K562 (cell line): ENCODE results near the gene CFAP141. TPM values are rescaled to one million over a fixed set of nuclear protein-coding genes. Genes with fewer than 3 reads are reported as not detected.

ENCODE experiments used
- ATAC-seq: fragments of 200-7000 bp; cut with Tn5 transposase; 3 replicates; pipeline ENCODE4 v1.9.1; 2020; ENCODE audit warnings: moderate library complexity
- BruUV-seq: library from RNA; stranded (reverse); fragments of 400-500 nt; replicated peaks from 2 replicates; lab custom pipeline; 2021; lab: Mats Ljungman, UMichigan
- CTCF ChIA-PET: fragments of 300-600 bp; formaldehyde crosslinking; extraction: SDS; loops from one replicate; lab custom pipeline; 2021; ENCODE audit warnings: low intra/inter-chr PET ratio; lab: Yijun Ruan, JAX
- POLR2A ChIA-PET: fragments of 300-600, 350-650 bp; sonication (Branson Sonifier 250); formaldehyde crosslinking; extraction: SDS; loops from one replicate; lab custom pipeline; 2021; ENCODE audit warnings: antibody characterized with exemption, inconsistent platforms; lab: Yijun Ruan, JAX
- DNase-seq, 4 experiments: peaks; one replicate each; pipeline versions ENCODE4 v3.0.0 to v3.0.0-alpha.2; 2011 to 2018; ENCODE audit warnings: low spot score in 3 of 4, mixed read lengths in 3 of 4; ENCODE audit errors: extremely low read depth in 1 of 4
- FAIRE-seq: peaks from 2 replicates; lab custom pipeline; 2011; peaks lifted over from hg19 to GRCh38; lab: Jason Lieb, UNC
- H2AFZ ChIP-seq: 2 replicates; pipeline ENCODE4 v1.6.0; 2011; ENCODE audit warnings: low read depth, low read length, control low read depth, inconsistent platforms
- H3K27ac ChIP-seq: fragments of 200-600 bp; 3 replicates; pipeline ENCODE4 v1.8.0; 2011; ENCODE audit warnings: low read depth, mild to moderate bottlenecking, control low read depth, inconsistent platforms, low read length, moderate library complexity, mixed read lengths; ENCODE audit errors: extremely low read depth
- H3K27me3 ChIP-seq, 2 experiments: fragments of 300-600 bp in 1 of 2; 2 replicates in 1 of 2; 3 replicates in 1 of 2; pipeline versions ENCODE4 v1.6.0 to v1.8.0; 2011; ENCODE audit warnings: inconsistent platforms in 2 of 2, low read length in 2 of 2, mild to moderate bottlenecking in 1 of 2, mixed read lengths in 1 of 2, moderate library complexity in 1 of 2; ENCODE audit not compliant: control insufficient read depth in 2 of 2, insufficient read depth in 2 of 2
- H3K36me3 ChIP-seq: fragments of 300-600 bp; 3 replicates; pipeline ENCODE4 v1.8.0; 2011; ENCODE audit warnings: mild to moderate bottlenecking, low read length, inconsistent platforms; ENCODE audit not compliant: control insufficient read depth, insufficient read depth
- H3K4me1 ChIP-seq, 2 experiments: fragments of 200-600 bp in 1 of 2; replicated peaks in 1 of 2; 2 replicates in 1 of 2; 3 replicates in 1 of 2; pipeline versions ENCODE4 v1.5.1 to v1.8.0; 2011; ENCODE audit warnings: inconsistent platforms in 2 of 2, low read length in 2 of 2, mild to moderate bottlenecking in 1 of 2, mixed read lengths in 1 of 2, moderate library complexity in 1 of 2; ENCODE audit not compliant: control insufficient read depth in 2 of 2, insufficient read depth in 2 of 2
- H3K4me2 ChIP-seq: 2 replicates; pipeline ENCODE4 v1.6.1; 2011; ENCODE audit warnings: low read length, control low read depth, inconsistent platforms, mixed read lengths; ENCODE audit not compliant: insufficient read depth
- H3K4me3 ChIP-seq: fragments of 200-600 bp; sonication (generic), shearing (Covaris generic); 2 replicates; pipeline ENCODE4 v1.5.1; 2016; ENCODE audit warnings: control low read depth, inconsistent platforms
- H3K79me2 ChIP-seq: fragments of 200-600 bp; 3 replicates; pipeline ENCODE4 v1.8.0; 2011; ENCODE audit warnings: low read length, inconsistent platforms; ENCODE audit not compliant: control insufficient read depth, insufficient read depth
- H3K9ac ChIP-seq, 2 experiments: 2 replicates each; pipeline versions ENCODE4 v1.6.0 to v1.6.1; 2011; ENCODE audit warnings: low read depth in 2 of 2, low read length in 2 of 2, control low read depth in 1 of 2, inconsistent platforms in 1 of 2, mild to moderate bottlenecking in 1 of 2, mixed read lengths in 1 of 2; ENCODE audit not compliant: insufficient read depth in 1 of 2
- H3K9me1 ChIP-seq: one replicate; pipeline ENCODE4 v1.6.0; 2011; ENCODE audit warnings: inconsistent platforms, mild to moderate bottlenecking, low read length, moderate library complexity; ENCODE audit not compliant: control insufficient read depth, insufficient read depth
- H3K9me3 ChIP-seq: replicated peaks from 2 replicates; pipeline ENCODE4 v1.5.1; 2011; ENCODE audit warnings: low read depth, low read length, inconsistent platforms; ENCODE audit not compliant: control insufficient read depth, insufficient read depth
- H4K20me1 ChIP-seq: replicated peaks from 2 replicates; pipeline ENCODE4 v1.6.1; 2011; ENCODE audit warnings: low read length, inconsistent platforms, mixed read lengths; ENCODE audit not compliant: control insufficient read depth, insufficient read depth
- ADNP ChIP-seq: fragments of 200-800 bp; sonication (Bioruptor generic); IDR thresholded peaks from 2 replicates; pipeline ENCODE4 v1.6.1; 2016; ENCODE audit warnings: missing genetic modification characterization, missing compliant biosample characterization
- CBX5 ChIP-seq: IDR thresholded peaks from 2 replicates; pipeline ENCODE4 v1.6.1; 2014; ENCODE audit warnings: low read depth, borderline replicate concordance
- CREB1 ChIP-seq, 2 experiments: sonication (generic) in 1 of 2; formaldehyde crosslinking in 1 of 2; IDR thresholded peaks; 2 replicates each; pipeline versions ENCODE4 v1.6.1 to v1.8.0; 2012 to 2022; ENCODE audit warnings: inconsistent platforms in 1 of 2, mild to moderate bottlenecking in 1 of 2, missing genetic modification reagents in 1 of 2, moderate library complexity in 1 of 2
- CREB3 ChIP-seq: fragments of 450-650 bp; conservative IDR thresholded peaks from 2 replicates; pipeline ENCODE4 v1.6.1; 2016; ENCODE audit warnings: missing genetic modification characterization, low read depth, mild to moderate bottlenecking, missing compliant biosample characterization, moderate library complexity
- DNMT1 ChIP-seq: fragments of 450-650 bp; IDR thresholded peaks from 2 replicates; pipeline ENCODE4 v1.6.1; 2016; ENCODE audit warnings: antibody characterized with exemption, mild to moderate bottlenecking
- GTF2F1 ChIP-seq: IDR thresholded peaks from 2 replicates; pipeline ENCODE4 v1.6.1; 2011; ENCODE audit warnings: low read depth, low read length, improper control_type of control experiment
- POLR2AphosphoS2 ChIP-seq: IDR thresholded peaks from 2 replicates; pipeline ENCODE4 v1.6.1; 2012; ENCODE audit warnings: low read length, improper control_type of control experiment
- POU5F1 ChIP-seq: fragments of 150-350 bp; IDR thresholded peaks from 2 replicates; pipeline ENCODE4 v1.6.1; 2014; ENCODE audit warnings: borderline replicate concordance, low read length, low read depth, mild to moderate bottlenecking; ENCODE audit not compliant: partially characterized antibody
- RUNX1 ChIP-seq: sonication (generic); IDR thresholded peaks from 2 replicates; pipeline ENCODE4 v1.6.1; 2016; ENCODE audit warnings: antibody characterized with exemption, low read depth
- SMARCB1 ChIP-seq: IDR thresholded peaks from 2 replicates; pipeline ENCODE4 v1.6.1; 2011; ENCODE audit warnings: improper control_type of control experiment, low read depth; ENCODE audit not compliant: insufficient read length
- WGBS: fragments of 100-300 bp; shearing (Covaris generic); methylation state at CpG from one replicate; pipeline ENCODE4 v1.1.6; 2016; ENCODE audit warnings: low coverage, mixed read lengths; ENCODE audit not compliant: insufficient coverage; ENCODE audit errors: missing lambda C conversion rate; 5-methylcytosine and 5-hydroxymethylcytosine counted together
- in situ Hi-C: fragments of 300-500 bp; cut with MboI; formaldehyde crosslinking; loops from 4 replicates; pipeline ENCODE4 v1.15.0; 2018; ENCODE audit warnings: inconsistent platforms, mixed read lengths
- intact Hi-C: fragments of 100-400 bp; cut with micrococcal nuclease; formaldehyde crosslinking; loops from 2 replicates; pipeline ENCODE4 v1.14.2; 2022
- polyA plus RNA-seq, 8 experiments: library from polyadenylated mRNA; depleted of rRNA in 4 of 8; stranded (reverse) in 5 of 8; unstranded in 3 of 8; fragments of >200 nt; fragmentation: Nextera tagmentation in 2 of 8; fragmentation: Illumina TruSeq in 1 of 8; extraction: Ambion mirVana in 2 of 8; extraction: Trizol in 1 of 8; gene quantifications; 2 replicates each; pipeline versions ENCODE4 v1.2.1 to v1.2.3, GENCODE V29; 2011 to 2014; ENCODE audit warnings: inconsistent platforms in 1 of 8, missing spikeins in 1 of 8
- total RNA-seq, 7 experiments: library from RNA; depleted of rRNA in 6 of 7; stranded (reverse); fragments of >200 nt in 6 of 7; fragmentation: Illumina TruSeq in 2 of 7; extraction: Trizol in 2 of 7; gene quantifications; 2 replicates each; pipeline versions ENCODE4 v1.2.1 to v1.2.3, GENCODE V29; 2011 to 2021; ENCODE audit warnings: low replicate concordance in 1 of 7

CFAP141 gene
- total and polyA plus RNA-seq, 9 of the 15 experiments (the other 6 are each of a cell fraction or from before 2014, with no cell fraction given): not detected

- in situ Hi-C loops: no loop called here
- H4K20me1 ChIP-seq: no peaks in the 10 kb centered on the region
- TF ChIP-seq POU5F1: no peak
- TF ChIP-seq ADNP: no peak
- DNase-seq (no peak), ATAC-seq (no peak), FAIRE-seq (no peak)
- no peaks in the 10 kb centered on the region for H3K4me1 ChIP-seq
- POLR2A ChIA-PET: interaction anchor here (1.1 to 4.0 kb wide), 4 partner anchors 9 to 16 kb away, joined by 4 to 26 read pairs (median 10); no protein-coding TSS in a partner anchor
- H3K27ac ChIP-seq: no peak overlapping the region
- H3K27me3 ChIP-seq: no peaks in the 10 kb centered on the region
- whole genome bisulfite sequencing: 100% methylated on average over 1 of the region's 1 CpG
- peaks cover 96% of the 10 kb centered on the region for H3K36me3 ChIP-seq
- H3K79me2 ChIP-seq: peaks cover 3% of the 10 kb centered on the region; the same call in 2 of the 3 replicates
- no peaks in the 10 kb centered on the region for H3K9me1 ChIP-seq
- no peak overlapping the region for H3K4me2 ChIP-seq
- no peak overlapping the region for H2AFZ ChIP-seq
- intact Hi-C loops: no loop called here
- CTCF ChIA-PET: no interaction called here
- 0 out of 2 replicates have a peak, but pooled peaks cover 5% of the 10 kb centered on the region for H3K9me3 ChIP-seq
- H3K9ac ChIP-seq: no peak overlapping the region
- BruUV-seq: no TSS peak
- H3K4me3 ChIP-seq: no peak overlapping the region
Measured at GRCh38 chr1:154166207-154166606, 39.9 kb downstream of the CFAP141 start.

GRCh38 chr1:154159554-154159953 is 46.6 kb downstream of the CFAP141 start:
- Histone ChIP-seq H3K79me2 (peaks cover 23% of the 10 kb centered on the region), H3K27me3 (no peaks in the 10 kb centered on the region), H4K20me1 (no peaks in the 10 kb centered on the region), H3K4me2 (no peak overlapping the region; the same call in 1 of the 2 replicates), H3K36me3 (peaks cover 89% of the 10 kb centered on the region), H3K4me1 (peaks cover 18 to 42% of the 10 kb centered on the region in 2 experiments), H3K27ac (peak overlapping the region; percentile 91), H3K9me1 (no peaks in the 10 kb centered on the region), H3K9ac (no peak overlapping the region), H3K4me3 (no peak overlapping the region), H3K9me3 (peaks cover 25% of the 10 kb centered on the region), H2AFZ (no peak overlapping the region)
- FAIRE-seq (no peak), DNase-seq (peak in 1 of 4 experiments; percentile 38), ATAC-seq (no peak)
- no TSS peak for BruUV-seq
- POLR2A ChIA-PET: interaction anchor here (0.9 to 2.2 kb wide), 4 partner anchors 10 to 169 kb away, joined by 3 to 8 read pairs (median 3); partner anchors contain the start of gene RPS27
- intact Hi-C loops (loop anchor here (2.0 kb wide), 1 partner anchor 23 kb away; no protein-coding TSS in a partner anchor), in situ Hi-C loops (no loop called here)
- CTCF ChIA-PET: no interaction called here
- TF ChIP-seq GTF2F1 (no peak), CREB1 (IDR thresholded peaks at IDR 0.05) (no peak), CREB1 (CRISPR knock-in tag; IDR thresholded peaks at IDR 0.05) (no peak), CBX5 (0 out of 2 replicates have a peak, but pooled peaks have one; percentile 26), RUNX1 (no peak), POLR2AphosphoS2 (no peak), CREB3 (no peak), DNMT1 (no peak), SMARCB1 (no peak)
